Stimulated activated CD4-positive, alpha-beta T cell treated with anti-CD3 and anti-CD28 coated beads, Interleukin-1b, Interleukin-23, amount 100 ng/mL, for 1 hour (primary cell): ENCODE data around the gene DEPP1.

Experiments
- DNase-seq, 2 donors: peaks; one replicate each; pipeline ENCODE4 v3.0.0-alpha.2; 2020; ENCODE audit warnings: low read depth in 2 of 2

DEPP1 gene

DNA sequence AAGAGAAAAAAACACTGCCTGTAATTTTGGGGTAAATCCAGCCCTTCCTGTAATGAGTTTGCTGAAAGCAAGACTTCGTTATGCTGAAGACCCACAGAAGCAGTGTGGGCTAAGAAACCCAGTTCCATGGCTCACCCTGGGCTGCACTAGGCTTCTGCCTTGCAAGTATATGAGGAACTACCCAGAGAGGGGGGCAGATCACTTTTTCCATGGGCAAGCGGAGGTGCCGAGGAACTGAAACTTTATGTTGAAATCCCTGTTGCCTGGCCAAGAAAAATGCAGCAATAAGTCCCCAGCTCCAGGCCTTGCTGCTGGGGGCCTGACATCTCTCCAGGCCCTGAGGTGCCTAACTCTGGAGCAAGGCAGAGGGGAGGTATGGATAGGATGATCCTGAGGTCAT is 10.5 kb downstream of the DEPP1 start:
- DNase-seq: no peak

DNA sequence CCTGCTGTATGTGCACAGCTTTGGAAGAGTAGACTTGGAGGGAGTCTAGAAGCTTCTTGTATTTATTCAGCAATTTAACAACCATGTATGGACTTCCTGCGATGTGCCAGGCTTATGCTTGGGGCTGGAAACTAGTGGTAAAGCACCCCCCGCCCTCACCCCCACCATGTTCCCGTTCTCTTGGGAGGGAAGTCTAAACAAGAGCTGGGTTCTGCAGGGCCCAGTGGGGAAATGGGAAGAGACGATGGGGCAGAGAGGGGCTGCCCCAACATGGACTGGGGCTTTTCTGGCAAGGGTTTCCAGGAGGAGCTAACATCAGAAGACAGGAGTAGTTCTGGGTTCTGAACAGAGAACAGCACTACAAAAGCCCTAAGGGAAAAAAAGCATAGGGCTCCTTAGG is 11.0 kb downstream of the DEPP1 start:
- no peak for DNase-seq

GRCh38 chr10:44966816-44967509 is 11.6 kb downstream of the DEPP1 start:
- DNase-seq: no peak

DNA sequence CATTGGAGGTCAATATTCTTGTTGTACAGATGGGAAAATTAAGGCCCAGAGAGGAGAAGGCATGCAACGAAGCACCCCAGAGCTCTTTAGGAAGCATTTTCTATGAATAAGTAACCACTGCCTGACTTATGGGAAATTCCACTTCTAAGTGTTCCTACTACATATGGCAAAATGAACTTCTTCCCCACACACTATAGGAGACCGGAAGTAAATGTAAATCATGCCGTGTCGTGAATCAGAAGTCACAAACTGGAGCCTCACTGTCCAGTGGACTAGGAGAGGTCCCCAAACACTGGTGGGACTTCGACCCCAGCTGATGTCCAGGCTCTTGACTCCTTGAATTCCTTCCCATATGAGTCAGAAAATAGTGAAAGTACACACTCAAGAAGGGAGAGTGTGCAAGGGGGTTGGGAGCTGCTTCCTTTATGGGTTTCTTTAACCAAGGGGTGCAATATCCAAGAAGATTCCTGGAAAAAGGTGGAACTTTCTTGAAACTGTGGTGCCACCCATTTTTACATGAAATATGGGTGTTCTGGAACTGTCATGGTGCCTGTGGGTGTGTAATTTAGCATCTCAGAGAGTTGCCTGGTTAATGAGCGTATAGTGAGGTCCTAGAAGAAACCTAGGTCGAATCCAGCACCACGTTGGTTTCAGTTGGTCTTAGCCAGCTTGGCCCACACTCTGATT is 12.3 kb downstream of the DEPP1 start:
- no peak for DNase-seq

GRCh38 chr10:44965651-44966097 is 12.9 kb downstream of the DEPP1 start:
- no peak for DNase-seq

GRCh38 chr10:44965104-44965503 is 13.5 kb downstream of the DEPP1 start:
- no peak for DNase-seq

DNA sequence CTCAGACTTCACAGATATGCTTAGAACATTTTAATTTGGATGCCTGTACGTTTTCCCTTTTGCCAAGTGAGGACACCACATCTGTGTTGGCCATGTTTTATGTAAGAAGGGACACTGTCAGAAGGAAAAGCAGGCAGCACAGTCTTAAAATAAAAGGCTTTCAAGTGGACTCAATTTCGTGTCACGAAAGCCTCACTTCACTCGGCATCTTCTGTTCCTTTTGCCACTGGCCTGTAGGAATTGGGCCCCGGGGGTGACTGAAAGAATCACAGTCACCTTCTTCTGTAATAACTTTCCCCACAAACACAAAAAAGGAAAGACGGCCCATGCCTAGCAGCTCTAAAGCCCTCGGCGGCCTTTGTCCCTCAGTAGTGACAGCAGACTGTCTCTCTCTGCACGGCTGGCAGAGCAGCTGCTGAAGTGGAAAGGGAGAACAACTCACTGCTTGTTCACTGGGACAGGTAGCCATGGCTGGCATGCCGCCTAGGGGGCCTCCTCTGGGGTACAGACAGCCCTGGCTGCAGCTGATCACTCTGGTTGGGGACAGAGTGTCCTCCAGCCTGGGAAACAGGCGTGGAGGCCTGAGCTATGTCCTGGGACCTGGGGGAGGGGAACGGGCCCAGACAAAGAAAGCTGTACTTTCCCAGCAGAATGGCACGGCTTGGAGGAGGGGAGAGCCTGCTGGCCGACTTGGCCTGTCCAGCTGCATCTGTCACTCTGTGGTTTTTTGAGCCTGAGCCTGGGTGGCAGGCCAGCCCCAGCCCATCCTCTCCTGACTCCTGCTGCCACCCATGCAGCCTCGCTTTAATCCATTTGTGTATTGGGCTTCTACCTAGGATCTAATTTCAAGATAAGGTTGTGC is 14.6 kb downstream of the DEPP1 start:
- DNase-seq: no peak

GRCh38 chr10:44962870-44963738 is 15.5 kb downstream of the DEPP1 start:
- DNase-seq: no peak

GRCh38 chr10:44961931-44962750 is 16.5 kb downstream of the DEPP1 start:
- DNase-seq: no peak

DNA sequence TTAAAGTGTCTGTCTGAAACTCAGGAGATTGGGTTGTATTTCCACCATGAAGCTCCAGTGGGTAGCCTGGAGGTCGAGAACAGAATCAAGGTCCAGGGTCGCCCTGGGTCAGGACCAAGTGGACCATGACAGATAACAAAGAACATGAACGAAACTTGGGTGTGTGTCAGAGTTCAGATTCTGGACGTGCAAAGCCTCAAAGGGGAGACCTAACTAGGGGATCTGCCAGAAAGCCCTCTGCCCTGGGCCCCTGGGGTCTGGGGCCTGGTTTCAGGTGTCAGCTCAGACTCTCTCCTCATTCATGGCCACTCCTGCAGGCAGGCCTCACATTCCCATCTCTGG is 17.4 kb downstream of the DEPP1 start:
- no peak for DNase-seq

- DNase-seq: no peak
Observed at GRCh38 chr10:44960482-44961229, 18.0 kb downstream of the DEPP1 start.

- no peak for DNase-seq
Observed at GRCh38 chr10:44960088-44960460, 18.5 kb downstream of the DEPP1 start.

GRCh38 chr10:44959247-44960087 is 19.1 kb downstream of the DEPP1 start, which contains the start of gene RASSF4:
RASSF4 (plus strand) TSS chr10:44959802; CDS start chr10:44970203, 10,401 bp downstream.
- DNase-seq: peak; percentile 76 to 88

DNA sequence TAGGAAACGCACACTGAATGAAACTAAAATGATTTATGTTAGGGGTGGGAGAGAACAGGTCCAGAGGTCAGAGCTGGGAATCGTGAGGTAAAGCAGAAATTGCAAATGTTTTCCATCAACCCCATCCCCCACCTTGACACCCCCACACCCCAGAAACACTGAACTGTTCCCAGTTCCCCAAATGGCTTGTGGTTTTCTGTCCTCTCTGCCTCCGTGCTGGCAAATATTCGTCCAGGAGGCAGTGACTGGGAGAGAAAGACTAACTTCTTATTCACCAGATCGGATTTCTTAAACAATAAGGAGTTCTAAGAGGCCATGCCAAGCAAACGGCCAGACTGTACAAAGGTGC is 19.7 kb downstream of the DEPP1 start:
- no peak for DNase-seq

GRCh38 chr10:44958196-44958897 is 20.3 kb downstream of the DEPP1 start:
- DNase-seq: no peak

DNA sequence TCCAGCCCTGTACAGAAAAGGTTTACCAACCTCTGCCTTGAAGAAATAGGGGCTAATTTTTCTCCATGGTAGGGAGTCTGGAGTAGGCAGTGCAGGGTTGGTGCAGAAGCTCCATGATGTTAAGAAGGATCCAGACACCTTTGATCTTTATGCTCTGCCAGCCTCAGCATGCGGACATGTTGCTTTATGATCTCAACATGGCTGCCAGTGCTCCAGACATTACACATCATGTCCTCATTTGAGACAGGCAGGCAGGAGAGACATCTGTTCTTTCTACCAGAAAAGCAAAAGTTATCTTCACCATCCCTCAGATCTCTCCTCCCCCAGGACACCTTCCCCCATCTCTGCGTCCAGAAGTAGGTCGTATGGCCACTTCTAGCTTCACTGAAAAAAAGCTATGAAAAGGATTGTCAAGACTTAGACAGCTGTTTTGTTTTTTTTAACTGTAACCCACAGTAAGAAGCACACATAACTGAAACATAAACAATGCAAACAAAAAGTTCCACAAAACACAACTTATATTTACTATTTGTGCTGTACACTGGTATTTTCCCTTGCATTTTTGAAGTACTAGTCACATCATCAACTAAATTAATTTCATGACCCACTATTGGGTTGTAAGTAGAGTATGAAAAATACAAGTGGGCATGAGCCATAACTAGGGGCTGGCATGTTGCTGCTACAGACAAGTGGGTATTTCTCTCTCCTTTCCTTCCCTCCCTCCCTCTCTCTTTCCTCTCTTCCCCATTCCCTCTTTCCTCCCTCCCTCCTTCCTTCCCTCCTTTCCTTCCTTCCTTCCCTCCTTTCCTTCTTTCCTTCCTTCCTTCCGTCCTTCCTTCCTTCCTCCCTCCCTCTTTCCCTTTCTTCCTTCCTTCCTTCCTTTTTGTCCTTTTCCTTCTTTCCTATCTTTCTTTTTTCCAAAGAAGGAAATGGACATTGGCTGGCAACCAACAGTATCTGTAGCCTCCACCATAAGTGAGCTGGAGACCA is 21.6 kb downstream of the DEPP1 start:
- DNase-seq: no peak

- no peak for DNase-seq
Observed at GRCh38 chr10:44956226-44956625, 22.4 kb downstream of the DEPP1 start.
